Transverse colon (tissue), 4 donors: ENCODE results near the gene ESCO1. TPM values are rescaled to one million over a fixed set of nuclear protein-coding genes. Genes with fewer than 3 reads are reported as not detected.
"Not testable (repeated sequence)": the region's sequence is repeated elsewhere in the genome, so short reads cannot be mapped to it uniquely, and the experiment has no call there.

Source experiments
- DNase-seq: peaks from one replicate; pipeline ENCODE4 v3.0.0-alpha.2; 2019
- H3K27ac ChIP-seq, 4 donors: fragments of 200-600 bp; sonication (generic); 2 replicates each; pipeline ENCODE4 v1.5.1; 2016 to 2018; ENCODE audit warnings: inconsistent platforms in 4 of 4
- H3K27me3 ChIP-seq: fragments of 200-600 bp; sonication (generic); 2 replicates; pipeline ENCODE4 v1.5.1; 2017; ENCODE audit warnings: inconsistent platforms
- H3K36me3 ChIP-seq, 4 donors: fragments of 200-600 bp; sonication (generic); 2 replicates each; pipeline ENCODE4 v1.5.1; 2017 to 2019; ENCODE audit warnings: inconsistent platforms in 4 of 4
- H3K4me1 ChIP-seq, 4 donors: fragments of 200-600 bp; sonication (generic); 2 replicates each; pipeline ENCODE4 v1.5.1; 2017 to 2020; ENCODE audit warnings: inconsistent platforms in 4 of 4
- H3K4me3 ChIP-seq, 4 donors: fragments of 200-600 bp; sonication (generic); 1 replicate in 1 of 4; 2 replicates in 3 of 4; pipeline versions ENCODE4 v1.5.1 to v1.6.1; 2017 to 2019; ENCODE audit warnings: inconsistent platforms in 4 of 4
- H3K9me3 ChIP-seq, 2 donors: fragments of 200-600 bp; sonication (generic); 2 replicates each; pipeline ENCODE4 v1.5.1; 2017 to 2019; ENCODE audit warnings: inconsistent platforms in 2 of 2
- CTCF ChIP-seq, 5 experiments: fragments of 200-600 bp in 3 of 5; fragments of 450-650 bp in 2 of 5; sonication (generic) in 3 of 5; IDR thresholded peaks; 1 replicate in 2 of 5; 2 replicates in 3 of 5; pipeline ENCODE4 v1.5.1; 2016 to 2017; ENCODE audit warnings: antibody characterized with exemption in 5 of 5, inconsistent platforms in 3 of 5, mild to moderate bottlenecking in 2 of 5, moderate library complexity in 1 of 5
- EP300 ChIP-seq: sonication (generic); formaldehyde crosslinking; IDR thresholded peaks from one replicate; pipeline ENCODE4 v1.6.1; 2017; ENCODE audit warnings: antibody characterized with exemption, low read depth
- POLR2A ChIP-seq: fragments of 450-650 bp; IDR thresholded peaks from one replicate; pipeline ENCODE4 v1.6.1; 2016; ENCODE audit warnings: antibody characterized with exemption, mild to moderate bottlenecking, moderate library complexity
- POLR2AphosphoS5 ChIP-seq, 3 donors: sonication (generic); formaldehyde crosslinking; IDR thresholded peaks; one replicate each; pipeline ENCODE4 v1.6.1; 2016; ENCODE audit warnings: antibody characterized with exemption in 3 of 3
- WGBS, 2 donors: methylation state at CpG; one replicate each; pipeline ENCODE4 v1.1.5; 2018; ENCODE audit warnings: low coverage in 1 of 2; 5-methylcytosine and 5-hydroxymethylcytosine counted together
- in situ Hi-C, 4 donors: fragments of 200-750 bp; cut with MboI; loops; one replicate each; pipeline versions ENCODE4 v1.15.0 to v1.15.1; 2017; ENCODE audit warnings: low sequenced_read_pairs in 3 of 4, low pct_ligation_motif_present in 1 of 4, low pct_unique_long_range_greater_than_20kb in 1 of 4
- intact Hi-C: fragments of 100-400 bp; cut with DNase I; formaldehyde crosslinking; loops from one replicate; pipeline ENCODE4 v1.15.1; 2023; ENCODE audit warnings: low total_unique reads
- total RNA-seq, 4 donors: library from RNA; depleted of rRNA; stranded (reverse); fragments of >200 nt; gene quantifications; one replicate each; pipeline ENCODE4 v1.1.0, GENCODE V29; 2016

Gene ESCO1
- total RNA-seq, 4 donors from 2014 or later = 7.1 to 39.0 (median 18.6) TPM

DNA sequence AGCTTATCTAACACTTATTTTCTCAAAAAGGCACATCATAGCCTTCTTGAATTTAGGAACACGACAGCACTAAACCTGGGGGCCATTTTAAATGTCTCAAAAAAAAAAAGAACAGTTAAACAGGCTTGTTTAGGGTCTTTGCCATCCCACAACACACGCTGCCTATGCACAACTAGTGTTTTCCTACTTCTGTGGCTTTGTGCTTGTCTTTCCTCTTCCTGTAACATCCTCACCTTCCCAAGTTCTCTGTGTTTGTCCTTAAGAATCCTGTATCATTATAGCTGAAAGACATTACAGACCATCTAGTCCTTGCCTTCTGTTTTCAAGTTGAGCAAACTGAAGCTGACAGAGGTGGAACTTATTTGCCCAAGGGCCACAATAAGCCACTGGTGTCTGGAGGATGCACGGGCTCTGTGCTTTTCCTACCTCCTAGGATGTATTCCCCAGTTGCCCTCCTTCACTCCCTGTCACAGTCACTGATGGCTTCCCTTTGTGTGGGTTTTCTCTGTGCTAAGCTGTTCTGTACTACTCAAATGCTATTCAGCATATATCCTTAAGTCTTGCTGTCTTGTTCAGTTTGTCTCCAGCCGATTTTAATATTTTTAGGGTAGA is 34.2 kb upstream of the ESCO1 start:
- H3K4me1 ChIP-seq = peaks cover 0 to 10% (median 2%) of the 10 kb centered on the region in 4 donors
- H3K4me3 ChIP-seq = no peak overlapping the region
- DNase-seq = no peak
- in situ Hi-C loops (no loop called here), intact Hi-C loops (no loop called here)
- H3K36me3 ChIP-seq = peaks cover 0 to 20% (median 5%) of the 10 kb centered on the region in 4 donors
- no peak overlapping the region for H3K27ac ChIP-seq
- no peaks in the 10 kb centered on the region for H3K9me3 ChIP-seq
- H3K27me3 ChIP-seq = no peaks in the 10 kb centered on the region
- 90 to 96% methylated on average over 4 of the region's 4 CpGs for WGBS, 2 donors
- TF ChIP-seq EP300 (no peak), POLR2A (no peak), POLR2AphosphoS5 (IDR thresholded peaks at IDR 0.05) (no peak), CTCF (IDR thresholded peaks at IDR 0.05) (no peak)

- no peaks in the 10 kb centered on the region for H3K27me3 ChIP-seq
- H3K36me3 ChIP-seq = peaks cover 0 to 27% (median 7%) of the 10 kb centered on the region in 4 donors
- no peak overlapping the region for H3K27ac ChIP-seq
- WGBS, 2 donors = 88 to 93% methylated on average over 1 of the region's 1 CpG
- no peaks in the 10 kb centered on the region for H3K9me3 ChIP-seq
- in situ Hi-C loops (no loop called here), intact Hi-C loops (no loop called here)
- TF ChIP-seq CTCF (IDR thresholded peaks at IDR 0.05) (no peak), POLR2A (no peak), EP300 (no peak), POLR2AphosphoS5 (IDR thresholded peaks at IDR 0.05) (no peak)
- no peak for DNase-seq
- no peak overlapping the region for H3K4me3 ChIP-seq
- H3K4me1 ChIP-seq = no peaks in the 10 kb centered on the region
These were observed 31.9 kb upstream of the ESCO1 start for GRCh38 chr18:21632393-21632792.

DNA sequence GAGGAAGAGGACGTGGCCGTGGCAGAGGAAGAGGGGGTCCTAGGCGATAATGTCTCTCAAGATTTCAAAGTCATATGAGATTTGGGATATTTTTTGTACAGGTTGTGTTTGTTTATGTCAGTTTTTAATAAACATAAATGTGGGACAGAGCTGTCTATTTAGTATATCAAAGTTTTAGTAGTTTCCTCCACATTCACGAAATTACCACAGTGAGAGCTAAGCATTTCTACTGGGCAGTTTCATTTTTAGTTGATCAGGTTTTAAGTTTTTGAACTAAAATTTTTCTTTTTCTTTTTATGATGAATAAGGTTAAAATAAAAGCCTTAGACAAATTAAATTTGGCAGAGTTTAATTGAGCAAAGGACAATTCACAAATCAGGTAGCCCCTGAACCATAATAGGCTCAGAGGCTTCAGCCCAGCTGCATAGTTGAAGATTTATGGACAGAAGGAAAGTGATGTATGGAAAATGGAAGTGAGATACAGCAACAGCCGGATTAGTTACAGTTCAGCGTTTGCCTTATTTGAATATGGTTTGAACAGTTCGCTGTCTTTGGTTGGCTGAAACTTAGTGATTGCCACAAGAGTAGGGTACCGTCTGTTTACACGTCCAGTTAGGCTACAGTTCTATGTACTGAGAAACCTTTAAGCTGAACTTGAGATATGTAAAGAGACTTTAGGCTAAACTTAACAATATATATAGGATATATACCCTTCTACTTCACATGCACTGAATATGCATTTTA is 28.8 kb upstream of the ESCO1 start:
- WGBS, 2 donors = 67 to 73% methylated on average over 9 of the region's 9 CpGs
- peaks cover 0 to 36% (median 11%) of the 10 kb centered on the region in 4 donors for H3K36me3 ChIP-seq

DNA sequence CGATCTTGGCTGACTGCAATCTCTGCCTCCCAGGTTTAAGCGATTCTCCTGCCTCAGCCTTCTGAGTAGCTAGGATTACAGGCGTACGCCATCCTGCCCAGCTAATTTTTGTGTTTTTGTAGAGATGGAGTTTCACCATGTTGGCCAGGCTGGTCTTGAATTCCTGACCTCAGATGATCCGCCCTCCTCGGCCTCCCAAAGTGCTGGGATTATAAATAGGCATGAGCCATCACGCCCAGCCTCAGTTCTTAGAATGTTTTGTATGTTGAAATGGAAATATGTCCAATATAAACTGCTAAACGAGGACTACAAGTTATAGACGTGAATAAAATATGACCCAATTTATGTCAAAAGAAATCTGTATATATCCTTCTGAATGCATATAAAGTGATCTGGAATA is 21.1 kb upstream of the ESCO1 start:
- H3K27ac ChIP-seq, intact Hi-C loops, H3K9me3 ChIP-seq, H3K4me3 ChIP-seq, DNase-seq, H3K4me1 ChIP-seq, H3K27me3 ChIP-seq: not testable (repeated sequence)
- H3K36me3 ChIP-seq = peaks cover 0 to 20% (median 9%) of the 10 kb centered on the region in 4 donors
- in situ Hi-C loops = loop anchor here in 2 of 4 donors (25.0 kb wide), 1 partner anchor 91 kb away; the partner anchor contains the start of gene ABHD3 (in 2 of the 2)
- WGBS, 2 donors = 84 to 95% methylated on average over 8 to 9 of the region's 9 CpGs

More for the DNA sequence above, 28.8 kb upstream of the ESCO1 start:
- DNase-seq = no peak
- no peak overlapping the region for H3K27ac ChIP-seq
- intact Hi-C loops (no loop called here), in situ Hi-C loops (no loop called here)
- no peaks in the 10 kb centered on the region for H3K27me3 ChIP-seq
- no peaks in the 10 kb centered on the region for H3K9me3 ChIP-seq
- no peaks in the 10 kb centered on the region for H3K4me1 ChIP-seq
- TF ChIP-seq POLR2AphosphoS5 (IDR thresholded peaks at IDR 0.05) = no peak
- no peak for TF ChIP-seq CTCF (IDR thresholded peaks at IDR 0.05)
- no peak for TF ChIP-seq POLR2A
- TF ChIP-seq EP300 = no peak
- no peak overlapping the region for H3K4me3 ChIP-seq
